GM23248 (cell line): ENCODE measurements around the gene C4orf46. TPM values are rescaled to one million over a fixed set of nuclear protein-coding genes. Genes with fewer than 3 reads are reported as not detected.

ENCODE experiments used
- DNase-seq: peaks from one replicate; pipeline ENCODE4 v3.0.0-alpha.2; 2015
- H2AFZ ChIP-seq: fragments of 200-600 bp; sonication (generic); 2 replicates; pipeline ENCODE4 v1.6.1; 2016; ENCODE audit warnings: antibody characterized with exemption
- H3F3A ChIP-seq: fragments of 200-600 bp; sonication (generic); 2 replicates; pipeline ENCODE4 v1.6.1; 2016; ENCODE audit warnings: mild to moderate bottlenecking, antibody characterized with exemption, mixed run types; ENCODE audit not compliant: insufficient read depth
- H3K27ac ChIP-seq: fragments of 200-600 bp; sonication (generic); 2 replicates; pipeline ENCODE4 v1.5.1; 2016; ENCODE audit warnings: mild to moderate bottlenecking
- H3K27me3 ChIP-seq: fragments of 200-600 bp; sonication (generic); replicated peaks from 2 replicates; pipeline ENCODE4 v1.6.1; 2016; ENCODE audit warnings: mild to moderate bottlenecking; ENCODE audit not compliant: insufficient read depth
- H3K36me3 ChIP-seq: fragments of 200-600 bp; sonication (generic); 2 replicates; pipeline ENCODE4 v1.6.1; 2016; ENCODE audit warnings: low read depth, mild to moderate bottlenecking
- H3K4me1 ChIP-seq: fragments of 200-600 bp; sonication (generic); 2 replicates; pipeline ENCODE4 v1.6.1; 2016; ENCODE audit warnings: mild to moderate bottlenecking; ENCODE audit not compliant: insufficient read depth
- H3K4me2 ChIP-seq: fragments of 200-600 bp; sonication (generic); one replicate; pipeline ENCODE4 v1.6.1; 2016; ENCODE audit warnings: mild to moderate bottlenecking; ENCODE audit not compliant: unreplicated experiment
- H3K4me3 ChIP-seq: fragments of 200-600 bp; sonication (generic); 2 replicates; pipeline ENCODE4 v1.5.1; 2016; ENCODE audit warnings: mild to moderate bottlenecking
- H3K79me2 ChIP-seq: fragments of 200-600 bp; sonication (generic); 2 replicates; pipeline ENCODE4 v1.6.1; 2016; ENCODE audit warnings: mild to moderate bottlenecking; ENCODE audit not compliant: insufficient read depth
- H3K9ac ChIP-seq: fragments of 200-600 bp; sonication (generic); 2 replicates; pipeline ENCODE4 v1.6.1; 2016; ENCODE audit warnings: mild to moderate bottlenecking
- H3K9me2 ChIP-seq: fragments of 200-600 bp; sonication (generic); 2 replicates; pipeline ENCODE4 v1.6.1; 2016; ENCODE audit warnings: mixed run types, mild to moderate bottlenecking, moderate library complexity; ENCODE audit not compliant: insufficient read depth
- H3K9me3 ChIP-seq: fragments of 200-600 bp; sonication (generic); one replicate; pipeline ENCODE4 v1.6.1; 2017; ENCODE audit warnings: low read depth
- H4K20me1 ChIP-seq: fragments of 200-600 bp; sonication (generic); 2 replicates; pipeline ENCODE4 v1.6.0; 2016; ENCODE audit not compliant: insufficient read depth
- EZH2 ChIP-seq: fragments of 200-600 bp; sonication (generic); IDR thresholded peaks from 2 replicates; pipeline ENCODE4 v1.6.1; 2018; ENCODE audit warnings: antibody characterized with exemption, mild to moderate bottlenecking; ENCODE audit not compliant: insufficient read depth, poor library complexity, severe bottlenecking
- EZH2phosphoT487 ChIP-seq: fragments of 200-600 bp; sonication (generic); IDR thresholded peaks from 2 replicates; pipeline ENCODE4 v1.6.1; 2018; ENCODE audit warnings: antibody characterized with exemption, moderate library complexity, mild to moderate bottlenecking, low read depth; ENCODE audit not compliant: insufficient read depth
- WGBS, 2 experiments: methylation state at CpG; one replicate each; pipeline ENCODE4 v1.1.6; 2015 to 2017; ENCODE audit warnings: low lambda C conversion rate in 2 of 2, low coverage in 1 of 2; ENCODE audit errors: missing lambda C conversion rate in 2 of 2; 5-methylcytosine and 5-hydroxymethylcytosine counted together
- in situ Hi-C: fragments of 300-500 bp; cut with MboI; formaldehyde crosslinking; loops from 2 replicates; pipeline ENCODE4 v1.15.0; 2020
- polyA plus RNA-seq: library from polyadenylated mRNA; unstranded; fragments of >200 nt; fragmentation: Nextera tagmentation; extraction: Ambion mirVana; gene quantifications from 2 replicates; pipeline ENCODE4 v1.2.1, GENCODE V29; 2016
- total RNA-seq: library from RNA; depleted of rRNA; stranded (reverse); fragments of >200 nt; shearing (Covaris generic); gene quantifications from 2 replicates; pipeline ENCODE4 v1.2.3, GENCODE V29; 2014

Gene C4orf46
- total and polyA plus RNA-seq, 2 experiments from 2014 or later: 14.1 to 19.5 TPM

GRCh38 chr4:158676076-158676475, 4.4 kb upstream of the C4orf46 start:
- no peaks in the 10 kb centered on the region for H3K9me3 ChIP-seq
- WGBS, 2 experiments: 70 to 72% methylated on average over 5 of the region's 5 CpGs
- no peak overlapping the region for H3K4me2 ChIP-seq
- no peak for TF ChIP-seq EZH2
- TF ChIP-seq EZH2phosphoT487: no peak
- H3K27ac ChIP-seq: no peak overlapping the region
- H3K4me1 ChIP-seq: 0 out of 2 replicates have a peak, but pooled peaks cover 4% of the 10 kb centered on the region
- peak; percentile 6 for DNase-seq
- peaks cover 9% of the 10 kb centered on the region for H3F3A ChIP-seq
- peaks cover 53% of the 10 kb centered on the region for H3K79me2 ChIP-seq
- H3K9ac ChIP-seq: no peak overlapping the region
- H3K27me3 ChIP-seq: no peaks in the 10 kb centered on the region
- no peaks in the 10 kb centered on the region for H3K9me2 ChIP-seq
- no peak overlapping the region for H3K4me3 ChIP-seq
- no peaks in the 10 kb centered on the region for H4K20me1 ChIP-seq
- in situ Hi-C loops: no loop called here
- no peaks in the 10 kb centered on the region for H3K36me3 ChIP-seq
- no peak overlapping the region for H2AFZ ChIP-seq

- no peak overlapping the region for H3K4me3 ChIP-seq
- 80 to 83% methylated on average over 3 of the region's 3 CpGs for WGBS, 2 experiments
- H3K4me1 ChIP-seq: peaks cover 12% of the 10 kb centered on the region
- H3K79me2 ChIP-seq: peaks cover 67% of the 10 kb centered on the region
- H2AFZ ChIP-seq: no peak overlapping the region
- H4K20me1 ChIP-seq: no peaks in the 10 kb centered on the region
- H3K36me3 ChIP-seq: no peaks in the 10 kb centered on the region
- no peak overlapping the region for H3K27ac ChIP-seq
- H3K9me2 ChIP-seq: no peaks in the 10 kb centered on the region
- H3K9me3 ChIP-seq: no peaks in the 10 kb centered on the region
- peaks cover 28% of the 10 kb centered on the region for H3F3A ChIP-seq
- no peaks in the 10 kb centered on the region for H3K27me3 ChIP-seq
- H3K4me2 ChIP-seq: no peak overlapping the region
- no peak overlapping the region for H3K9ac ChIP-seq
- TF ChIP-seq EZH2 (no peak), EZH2phosphoT487 (no peak)
- DNase-seq: no peak
- in situ Hi-C loops: no loop called here
Observed at GRCh38 chr4:158673633-158674032, 1.9 kb upstream of the C4orf46 start.

DNA sequence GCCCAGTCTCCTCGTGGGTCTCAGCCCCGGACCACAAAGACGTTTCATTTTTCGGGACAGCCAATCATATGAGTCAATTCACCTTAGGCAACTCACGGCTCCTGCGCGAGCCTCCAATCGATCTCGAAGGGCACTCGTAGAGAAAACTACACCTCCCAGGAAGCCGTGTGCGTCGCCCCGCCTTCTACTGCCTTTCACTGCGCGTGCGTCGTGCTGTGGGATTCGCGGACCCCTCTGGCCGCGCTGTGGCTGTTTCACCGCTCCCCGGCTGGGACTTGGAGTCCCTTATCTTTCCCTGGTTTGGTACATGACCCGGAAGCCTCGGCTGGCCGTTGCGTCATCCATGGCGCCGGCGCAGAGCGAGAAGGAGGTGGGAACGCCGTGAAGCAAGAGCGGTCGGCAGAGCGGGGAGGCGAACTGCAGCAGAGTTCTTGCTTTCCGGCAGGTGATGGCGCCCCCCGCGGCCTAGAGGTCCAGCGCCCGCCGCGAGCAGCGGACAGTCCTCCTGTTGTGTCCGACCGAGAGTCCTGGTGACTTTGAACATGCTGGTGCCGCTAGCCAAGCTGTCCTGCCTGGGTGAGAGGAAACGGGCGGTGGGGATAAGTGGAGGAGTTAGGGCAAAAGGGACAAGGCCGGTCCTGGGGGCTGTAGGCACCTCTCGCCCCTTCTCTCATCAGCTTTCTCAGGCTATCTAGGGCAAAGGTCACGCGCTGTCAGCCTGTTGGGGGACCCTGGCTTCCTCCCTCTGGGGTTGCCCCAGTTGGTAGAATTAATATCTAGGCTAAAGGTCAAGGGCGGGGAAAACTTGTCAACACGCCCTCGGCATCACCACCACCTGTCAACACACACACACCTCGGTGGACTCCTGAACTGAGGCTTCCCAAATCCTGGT, 474 bp upstream of the C4orf46 start, which contains the start of gene ETFDH:
ETFDH (plus strand) TSS at position 382 of the 892 bp plus-strand sequence; CDS start at position 543, 161 bp downstream.
- H3K27me3 ChIP-seq: no peaks in the 10 kb centered on the region
- no peak for TF ChIP-seq EZH2phosphoT487
- no peak for TF ChIP-seq EZH2
- peak within 1 kb of the TSS; percentile 90 for H3K9ac ChIP-seq
- peaks cover 28% of the 10 kb centered on the region for H3F3A ChIP-seq
- H3K9me2 ChIP-seq: no peaks in the 10 kb centered on the region
- in situ Hi-C loops: no loop called here
- peaks cover 12% of the 10 kb centered on the region for H3K4me1 ChIP-seq
- H3K27ac ChIP-seq: peak within 1 kb of the TSS; percentile 84
- WGBS, 2 experiments: 0 to 1% methylated on average over 60 of the region's 60 CpGs
- DNase-seq: peak; percentile 99
- H3K79me2 ChIP-seq: peaks cover 74% of the 10 kb centered on the region
- no peaks in the 10 kb centered on the region for H4K20me1 ChIP-seq
- H3K4me3 ChIP-seq: peak within 1 kb of the TSS; percentile 92
- H3K9me3 ChIP-seq: no peaks in the 10 kb centered on the region
- H2AFZ ChIP-seq: peak within 1 kb of the TSS; percentile 97
- no peaks in the 10 kb centered on the region for H3K36me3 ChIP-seq
- H3K4me2 ChIP-seq: peak within 1 kb of the TSS; percentile 93

DNA sequence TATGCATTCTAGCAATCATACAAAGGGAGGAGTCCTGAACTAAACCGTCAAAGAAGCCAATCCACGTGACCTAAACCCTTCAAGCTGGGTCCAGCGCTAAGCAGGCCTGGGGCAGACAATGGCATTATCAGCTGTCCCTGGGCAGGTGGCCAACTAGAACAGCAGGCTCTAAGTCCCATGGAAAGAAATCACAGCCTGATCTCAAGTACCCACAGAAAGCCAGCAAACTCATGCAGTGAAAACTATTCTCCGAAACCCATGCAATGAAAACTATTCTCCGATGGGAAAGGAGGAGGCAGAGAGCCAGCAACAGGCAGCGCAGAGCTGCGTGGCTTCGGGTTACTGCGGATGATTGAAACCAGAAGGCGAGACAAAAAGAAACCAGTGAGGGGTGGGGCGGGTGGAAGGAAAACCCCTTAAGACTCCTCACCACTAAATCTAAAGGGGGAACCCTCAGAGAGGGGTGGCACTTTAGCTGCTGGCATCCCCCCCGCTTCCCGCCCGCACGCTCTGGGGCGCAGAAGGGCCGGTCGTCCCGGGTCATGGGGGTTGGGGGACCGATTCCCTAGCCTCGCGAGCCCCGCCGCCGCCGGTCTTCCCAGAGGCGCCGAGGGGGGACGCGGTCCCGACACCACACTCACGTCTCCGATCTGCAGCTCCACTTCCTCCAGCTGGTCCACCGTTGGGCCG, 567 bp downstream of the C4orf46 start:
- H3K27ac ChIP-seq: peak overlapping the region; percentile 84
- no peaks in the 10 kb centered on the region for H4K20me1 ChIP-seq
- peaks cover 28% of the 10 kb centered on the region for H3F3A ChIP-seq
- H3K4me2 ChIP-seq: peak overlapping the region; percentile 93
- in situ Hi-C loops: no loop called here
- no peaks in the 10 kb centered on the region for H3K36me3 ChIP-seq
- peak overlapping the region; percentile 90 for H3K9ac ChIP-seq
- no peaks in the 10 kb centered on the region for H3K9me3 ChIP-seq
- no peaks in the 10 kb centered on the region for H3K27me3 ChIP-seq
- peak overlapping the region; percentile 92 for H3K4me3 ChIP-seq
- 0 to 1% methylated on average over 35 of the region's 35 CpGs for WGBS, 2 experiments
- TF ChIP-seq EZH2: no peak
- no peak for TF ChIP-seq EZH2phosphoT487
- peak overlapping the region; percentile 97 for H2AFZ ChIP-seq
- H3K4me1 ChIP-seq: peaks cover 12% of the 10 kb centered on the region
- H3K9me2 ChIP-seq: no peaks in the 10 kb centered on the region
- peaks cover 71% of the 10 kb centered on the region for H3K79me2 ChIP-seq
- peak; percentile 88 for DNase-seq
